HCT116 (cell line): ENCODE results near the gene BNC2. TPM values are rescaled to one million over a fixed set of nuclear protein-coding genes. Genes with fewer than 3 reads are reported as not detected.

ENCODE experiments used
- ATAC-seq: fragments of 200-7000 bp; cut with Tn5 transposase; 2 replicates; pipeline ENCODE4 v1.9.1; 2020; ENCODE audit warnings: mild to moderate bottlenecking, moderate library complexity
- BruUV-seq: library from RNA; stranded (reverse); fragments of 400-500 nt; replicated peaks from 2 replicates; lab custom pipeline; 2021; lab: Mats Ljungman, UMichigan
- CTCF ChIA-PET: fragments of 300-600 bp; sonication (Branson Sonifier 250); formaldehyde crosslinking; loops from one replicate; lab custom pipeline; 2021; ENCODE audit warnings: antibody characterized with exemption; lab: Charles Lee
- POLR2A ChIA-PET: fragments of 300-600, 350-600 bp; sonication (Branson Sonifier 250); formaldehyde crosslinking; loops from one replicate; lab custom pipeline; 2021; ENCODE audit warnings: antibody characterized with exemption; lab: Charles Lee
- RAD21 ChIA-PET, 2 experiments: fragments of 300-600 bp; sonication (Branson Sonifier 250); formaldehyde crosslinking; loops; one replicate each; lab custom pipeline; 2023; ENCODE audit warnings: low total read pairs in 2 of 2; ENCODE audit not compliant: uncharacterized antibody in 2 of 2, unreplicated experiment in 2 of 2, low non-redundant PET in 1 of 2; lab: Charles Lee
- DNase-seq: peaks from one replicate; pipeline ENCODE4 v3.0.0-alpha.2; 2010; ENCODE audit warnings: low read depth, low spot score
- H2AFZ ChIP-seq: fragments of 200-600 bp; shearing (Covaris generic), sonication (generic); 2 replicates; pipeline ENCODE4 v1.6.1; 2017; ENCODE audit warnings: low read depth, mixed run types, mixed read lengths, antibody characterized with exemption, low read length; ENCODE audit not compliant: poor library complexity, severe bottlenecking
- H3K27ac ChIP-seq: 2 replicates; pipeline ENCODE4 v1.5.1; 2012; ENCODE audit warnings: low read depth, low read length
- H3K27me3 ChIP-seq: fragments of 200-600 bp; sonication (generic); 2 replicates; pipeline ENCODE4 v1.6.1; 2016; ENCODE audit warnings: mixed run types, low read length, mixed read lengths; ENCODE audit not compliant: insufficient read depth
- H3K36me3 ChIP-seq, 2 experiments: fragments of 200-500 bp in 1 of 2; fragments of 200-600 bp in 1 of 2; sonication (Bioruptor generic) in 1 of 2; sonication (generic) in 1 of 2; 2 replicates each; pipeline versions ENCODE4 v1.5.1 to v1.6.1; 2014 to 2016; ENCODE audit warnings: low read length in 2 of 2, inconsistent platforms in 1 of 2, mixed read lengths in 1 of 2, mixed run types in 1 of 2; ENCODE audit not compliant: insufficient read depth in 2 of 2, control insufficient read depth in 1 of 2
- H3K4me1 ChIP-seq, 2 experiments: fragments of 200-600 bp in 1 of 2; sonication (generic) in 1 of 2; 2 replicates each; pipeline versions ENCODE4 v1.5.1 to v1.6.1; 2012 to 2017; ENCODE audit warnings: low read length in 2 of 2, inconsistent platforms in 1 of 2, mild to moderate bottlenecking in 1 of 2, mixed read lengths in 1 of 2, mixed run types in 1 of 2, moderate library complexity in 1 of 2; ENCODE audit not compliant: insufficient read depth in 2 of 2, control insufficient read depth in 1 of 2
- H3K4me2 ChIP-seq: fragments of 200-600 bp; sonication (generic); 2 replicates; pipeline ENCODE4 v1.6.1; 2017; ENCODE audit warnings: mixed run types, low read length, mixed read lengths
- H3K4me3 ChIP-seq, 2 experiments: fragments of 200-600 bp in 1 of 2; sonication (generic) in 1 of 2; replicated peaks in 1 of 2; 2 replicates each; pipeline ENCODE4 v1.5.1; 2011 to 2016; ENCODE audit warnings: low read length in 2 of 2, control low read depth in 1 of 2, low read depth in 1 of 2, mild to moderate bottlenecking in 1 of 2, mixed read lengths in 1 of 2, mixed run types in 1 of 2
- H3K79me2 ChIP-seq: fragments of 200-600 bp; sonication (generic); 2 replicates; pipeline ENCODE4 v1.6.1; 2017; ENCODE audit warnings: mild to moderate bottlenecking, mixed run types, low read length, moderate library complexity, mixed read lengths; ENCODE audit not compliant: insufficient read depth
- H3K9ac ChIP-seq: fragments of 200-600 bp; sonication (generic); 2 replicates; pipeline ENCODE4 v1.6.1; 2016; ENCODE audit warnings: low read length, mixed read lengths
- H3K9me2 ChIP-seq: fragments of 200-600 bp; sonication (generic), shearing (Covaris generic); 2 replicates; pipeline ENCODE4 v1.6.1; 2017; ENCODE audit warnings: mixed run types, mild to moderate bottlenecking, moderate library complexity; ENCODE audit not compliant: insufficient read depth
- H3K9me3 ChIP-seq, 2 experiments: fragments of 200-500 bp in 1 of 2; fragments of 200-600 bp in 1 of 2; sonication (Bioruptor generic) in 1 of 2; sonication (generic) in 1 of 2; 2 replicates each; pipeline ENCODE4 v1.6.1; 2014 to 2017; ENCODE audit warnings: low read length in 2 of 2, mixed read lengths in 2 of 2, inconsistent platforms in 1 of 2, low read depth in 1 of 2, mild to moderate bottlenecking in 1 of 2, mixed run types in 1 of 2, moderate library complexity in 1 of 2; ENCODE audit not compliant: control insufficient read depth in 1 of 2, insufficient read depth in 1 of 2
- H4K20me1 ChIP-seq: fragments of 200-600 bp; sonication (generic), shearing (Covaris generic); 2 replicates; pipeline ENCODE4 v1.6.1; 2017; ENCODE audit warnings: mixed run types, mild to moderate bottlenecking, moderate library complexity; ENCODE audit not compliant: insufficient read depth
- EZH2 ChIP-seq: fragments of 200-600 bp; sonication (generic); IDR thresholded peaks from 2 replicates; pipeline ENCODE4 v1.6.1; 2017; ENCODE audit warnings: antibody characterized with exemption, mixed run types
- JUND ChIP-seq: IDR thresholded peaks from 2 replicates; pipeline ENCODE4 v1.6.1; 2012
- MAX ChIP-seq: IDR thresholded peaks from 2 replicates; pipeline ENCODE4 v1.6.1; 2012
- SRF ChIP-seq: IDR thresholded peaks from 2 replicates; pipeline ENCODE4 v1.6.1; 2012; ENCODE audit warnings: low read depth
- ZFX ChIP-seq: fragments of 450-650 bp; IDR thresholded peaks from 2 replicates; pipeline ENCODE4 v1.6.1; 2017
- intact Hi-C: fragments of 100-400 bp; cut with micrococcal nuclease; formaldehyde crosslinking; loops from 2 replicates; pipeline ENCODE4 v1.10.0; 2022
- total RNA-seq: library from RNA; stranded (reverse); gene quantifications from one replicate; pipeline ENCODE4 v1.2.1, GENCODE V29; 2021; ENCODE audit not compliant: unreplicated experiment
- TF ChIP-seq, protein P1 (sequence below): IDR thresholded peaks from 2 replicates; pipeline ENCODE4 v1.6.1; 2012

Gene BNC2
- total RNA-seq, 1 experiment from 2014 or later: 0.37 TPM

DNA sequence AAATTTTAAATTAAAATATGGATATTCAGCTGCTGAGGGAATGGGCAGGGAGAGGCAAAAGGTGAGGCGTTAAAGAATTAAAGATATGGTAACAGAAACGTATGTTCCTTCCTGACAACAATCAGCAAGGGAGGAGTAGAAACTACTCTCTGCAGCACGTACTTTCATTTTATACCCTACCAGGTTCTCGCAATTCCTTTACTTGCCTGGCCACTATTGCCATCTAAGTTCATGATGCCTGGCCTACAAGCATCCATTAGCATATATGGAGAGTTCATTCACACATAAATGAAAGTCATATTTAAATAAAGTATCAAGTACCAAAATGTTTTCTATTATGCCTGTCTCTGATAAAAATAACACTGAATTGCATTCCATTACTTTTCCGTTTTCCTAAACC is 125.1 kb downstream of the BNC2 start:
- no peaks in the 10 kb centered on the region for H3K27me3 ChIP-seq
- H3K27ac ChIP-seq: no peak overlapping the region
- BruUV-seq: no TSS peak
- DNase-seq (no peak), ATAC-seq (no peak)
- H3K4me3 ChIP-seq: no peak overlapping the region
- no peaks in the 10 kb centered on the region for H3K4me1 ChIP-seq
- ChIA-PET CTCF (no interaction called here), RAD21 (no interaction called here), POLR2A (no interaction called here)
- H2AFZ ChIP-seq: no peak overlapping the region
- H3K9ac ChIP-seq: no peak overlapping the region
- TF ChIP-seq JUND: no peak
- TF ChIP-seq EZH2: no peak
- no peak for TF ChIP-seq ZFX
- no peaks in the 10 kb centered on the region for H4K20me1 ChIP-seq
- H3K4me2 ChIP-seq: no peak overlapping the region
- intact Hi-C loops: no loop called here
- no peaks in the 10 kb centered on the region for H3K79me2 ChIP-seq
- H3K9me3 ChIP-seq: no peaks in the 10 kb centered on the region
- no peaks in the 10 kb centered on the region for H3K36me3 ChIP-seq
- H3K9me2 ChIP-seq: no peaks in the 10 kb centered on the region

DNA sequence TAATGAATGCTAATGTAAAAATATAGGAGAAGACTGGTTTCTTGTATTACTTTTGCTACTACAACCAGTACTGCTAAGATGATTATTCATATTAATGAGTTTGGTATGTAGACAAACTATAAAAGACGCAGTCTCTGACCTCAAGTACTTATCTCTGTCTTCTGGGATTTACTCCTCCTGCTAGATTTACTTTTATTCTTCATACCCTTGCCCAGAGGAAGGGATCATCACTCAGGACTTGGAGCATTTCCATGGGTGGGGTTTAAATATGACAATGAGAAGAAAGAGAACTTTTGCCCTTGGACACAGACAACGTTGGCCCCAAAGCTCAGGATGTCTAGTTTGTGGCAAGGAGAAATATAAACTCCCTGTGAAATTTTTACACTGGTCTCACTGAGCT is 126.1 kb downstream of the BNC2 start:
- RAD21 ChIA-PET: no interaction called here

More for the DNA sequence above, 126.1 kb downstream of the BNC2 start:
- Histone ChIP-seq H4K20me1 (no peaks in the 10 kb centered on the region), H2AFZ (no peak overlapping the region), H3K9me2 (no peaks in the 10 kb centered on the region), H3K4me3 (no peak overlapping the region), H3K79me2 (no peaks in the 10 kb centered on the region), H3K4me2 (no peak overlapping the region), H3K27me3 (no peaks in the 10 kb centered on the region), H3K27ac (no peak overlapping the region), H3K4me1 (no peaks in the 10 kb centered on the region), H3K36me3 (no peaks in the 10 kb centered on the region), H3K9me3 (no peaks in the 10 kb centered on the region)
- ATAC-seq (no peak), DNase-seq (no peak)
- CTCF ChIA-PET: no interaction called here
- BruUV-seq: no TSS peak
- intact Hi-C loops: no loop called here
- POLR2A ChIA-PET: no interaction called here
- TF ChIP-seq MAX (no peak), SRF (no peak)
- TF ChIP-seq, protein P1, sequence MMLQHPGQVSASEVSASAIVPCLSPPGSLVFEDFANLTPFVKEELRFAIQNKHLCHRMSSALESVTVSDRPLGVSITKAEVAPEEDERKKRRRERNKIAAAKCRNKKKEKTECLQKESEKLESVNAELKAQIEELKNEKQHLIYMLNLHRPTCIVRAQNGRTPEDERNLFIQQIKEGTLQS: no peak
- TF ChIP-seq, all 23 proteins: peak for 0
- no peak overlapping the region for H3K9ac ChIP-seq
